H1 (cell line): Measurements from ENCODE around the gene TERF2IP. TPM values are rescaled to one million over a fixed set of nuclear protein-coding genes. Genes with fewer than 3 reads are reported as not detected.

ENCODE experiments used
- CTCF ChIA-PET: fragments of 300-600 bp; sonication (Branson Sonifier 250); formaldehyde crosslinking; loops from one replicate; lab custom pipeline; 2021; ENCODE audit not compliant: partially characterized antibody; lab: Charles Lee
- POLR2A ChIA-PET: fragments of 300-600 bp; sonication (Branson Sonifier 250); formaldehyde crosslinking; loops from one replicate; lab custom pipeline; 2021; ENCODE audit warnings: inconsistent platforms; ENCODE audit not compliant: partially characterized antibody; lab: Charles Lee
- DNase-seq, 2 experiments: peaks; one replicate each; pipeline versions ENCODE4 v3.0.0 to v3.0.0-alpha.2; 2010 to 2022; ENCODE audit warnings: low spot score in 2 of 2, low read depth in 1 of 2, mixed read lengths in 1 of 2
- FAIRE-seq: peaks from 2 replicates; lab custom pipeline; 2011; peaks lifted over from hg19 to GRCh38; lab: Jason Lieb, UNC
- H2AFZ ChIP-seq: 2 replicates; pipeline ENCODE4 v1.8.1; 2012; ENCODE audit warnings: low read length, inconsistent platforms
- H2AK5ac ChIP-seq: 2 replicates; pipeline ENCODE4 v1.6.1; 2013; ENCODE audit warnings: low read depth, low read length
- H2BK120ac ChIP-seq: replicated peaks from 2 replicates; pipeline ENCODE3; 2013; ENCODE audit warnings: low read depth, low read length, inconsistent platforms
- H2BK12ac ChIP-seq: 2 replicates; pipeline ENCODE4 v1.6.1; 2013; ENCODE audit warnings: low read depth, low read length
- H2BK15ac ChIP-seq: 2 replicates; pipeline ENCODE4 v1.6.1; 2013; ENCODE audit warnings: low read length
- H2BK20ac ChIP-seq: 2 replicates; pipeline ENCODE4 v1.6.1; 2013; ENCODE audit warnings: low read length
- H2BK5ac ChIP-seq: 2 replicates; pipeline ENCODE4 v1.6.1; 2013; ENCODE audit warnings: low read depth, low read length
- H3K14ac ChIP-seq: 2 replicates; pipeline ENCODE4 v1.6.1; 2013; ENCODE audit warnings: inconsistent platforms; ENCODE audit not compliant: insufficient read length
- H3K18ac ChIP-seq: 2 replicates; pipeline ENCODE4 v1.6.1; 2013; ENCODE audit warnings: low read length; ENCODE audit errors: extremely low read depth
- H3K23ac ChIP-seq: 2 replicates; pipeline ENCODE4 v1.6.1; 2013; ENCODE audit warnings: inconsistent platforms; ENCODE audit not compliant: insufficient read length
- H3K23me2 ChIP-seq: 2 replicates; pipeline ENCODE4 v1.6.1; 2013; ENCODE audit warnings: low read depth, low read length
- H3K27ac ChIP-seq: 2 replicates; pipeline ENCODE4 v1.6.1; 2011; ENCODE audit warnings: low read depth, low read length, inconsistent platforms
- H3K27me3 ChIP-seq, 4 experiments: replicated peaks in 1 of 4; 1 replicate in 1 of 4; 2 replicates in 3 of 4; pipeline versions ENCODE4 v1.6.1 to v1.8.1; 2011 to 2013; ENCODE audit warnings: low read length in 3 of 4, mild to moderate bottlenecking in 3 of 4, inconsistent platforms in 2 of 4, mixed read lengths in 2 of 4, moderate library complexity in 1 of 4; ENCODE audit not compliant: control insufficient read depth in 3 of 4, insufficient read depth in 3 of 4; ENCODE audit errors: extremely low read depth in 1 of 4
- H3K36me3 ChIP-seq, 4 experiments: 2 replicates each; pipeline versions ENCODE4 v1.6.1 to v1.8.1; 2011 to 2013; ENCODE audit warnings: mild to moderate bottlenecking in 4 of 4, low read length in 3 of 4, moderate library complexity in 2 of 4, control low read depth in 1 of 4, inconsistent platforms in 1 of 4; ENCODE audit not compliant: insufficient read depth in 4 of 4, control insufficient read depth in 2 of 4
- H3K4ac ChIP-seq: replicated peaks from 2 replicates; pipeline ENCODE3; 2013; ENCODE audit warnings: low read length, low read depth, mixed read lengths, inconsistent platforms; ENCODE audit not compliant: insufficient read length
- H3K4me1 ChIP-seq, 4 experiments: replicated peaks in 1 of 4; 1 replicate in 1 of 4; 2 replicates in 3 of 4; pipeline versions ENCODE4 v1.6.1 to v1.8.1; 2011 to 2013; ENCODE audit warnings: low read length in 3 of 4, inconsistent platforms in 2 of 4, mixed read lengths in 1 of 4; ENCODE audit not compliant: insufficient read depth in 4 of 4, control insufficient read depth in 3 of 4
- H3K4me2 ChIP-seq, 2 experiments: 2 replicates each; pipeline versions ENCODE4 v1.6.1 to v1.8.1; 2011 to 2013; ENCODE audit warnings: low read depth in 2 of 2, low read length in 2 of 2, control low read depth in 1 of 2, inconsistent platforms in 1 of 2, mild to moderate bottlenecking in 1 of 2; ENCODE audit not compliant: insufficient read depth in 1 of 2
- H3K4me3 ChIP-seq, 4 experiments: fragments of 200-600, 300-600 bp in 1 of 4; sonication (generic), shearing (Covaris generic), sonication (Bioruptor Twin) in 1 of 4; 2 replicates each; pipeline versions ENCODE4 v1.5.1 to v1.8.1; 2011 to 2016; ENCODE audit warnings: low read length in 4 of 4, low read depth in 3 of 4, control low read depth in 2 of 4, inconsistent platforms in 2 of 4, mild to moderate bottlenecking in 2 of 4, mixed read lengths in 1 of 4, moderate library complexity in 1 of 4; ENCODE audit not compliant: insufficient read depth in 2 of 4; ENCODE audit errors: extremely low read depth in 1 of 4
- H3K56ac ChIP-seq: replicated peaks from 2 replicates; pipeline ENCODE3; 2013; ENCODE audit warnings: low read depth, mild to moderate bottlenecking, mixed read lengths, low read length, inconsistent platforms; ENCODE audit not compliant: insufficient read length
- H3K79me1 ChIP-seq: 2 replicates; pipeline ENCODE4 v1.6.1; 2013; ENCODE audit warnings: low read depth, low read length, control low read depth
- H3K79me2 ChIP-seq, 2 experiments: 2 replicates each; pipeline versions ENCODE4 v1.6.1 to v1.8.1; 2012 to 2013; ENCODE audit warnings: low read length in 2 of 2, mild to moderate bottlenecking in 2 of 2, inconsistent platforms in 1 of 2; ENCODE audit not compliant: insufficient read depth in 2 of 2, control insufficient read depth in 1 of 2
- H3K9ac ChIP-seq, 4 experiments: replicated peaks in 1 of 4; 1 replicate in 1 of 4; 2 replicates in 3 of 4; pipeline versions ENCODE4 v1.6.1 to v1.8.1; 2011 to 2013; ENCODE audit warnings: low read depth in 3 of 4, low read length in 3 of 4, control low read depth in 2 of 4, mild to moderate bottlenecking in 2 of 4, moderate library complexity in 2 of 4, inconsistent platforms in 1 of 4; ENCODE audit errors: extremely low read depth in 1 of 4
- H3K9me3 ChIP-seq, 2 experiments: 2 replicates each; pipeline versions ENCODE4 v1.6.1 to v1.8.1; 2012 to 2013; ENCODE audit warnings: mild to moderate bottlenecking in 2 of 2, moderate library complexity in 2 of 2, control low read depth in 1 of 2, inconsistent platforms in 1 of 2, low read depth in 1 of 2, low read length in 1 of 2, mixed read lengths in 1 of 2; ENCODE audit not compliant: insufficient read depth in 2 of 2
- H4K20me1 ChIP-seq, 2 experiments: replicated peaks in 1 of 2; 2 replicates each; pipeline versions ENCODE3 to v1.8.1; 2011 to 2013; ENCODE audit warnings: inconsistent platforms in 2 of 2, low read length in 2 of 2, mild to moderate bottlenecking in 1 of 2; ENCODE audit not compliant: insufficient read depth in 2 of 2, control insufficient read depth in 1 of 2
- H4K5ac ChIP-seq: 2 replicates; pipeline ENCODE4 v1.6.1; 2013; ENCODE audit warnings: low read length, low read depth, mixed read lengths, inconsistent platforms; ENCODE audit not compliant: insufficient read length
- H4K8ac ChIP-seq: 2 replicates; pipeline ENCODE4 v1.8.0; 2013; ENCODE audit warnings: mild to moderate bottlenecking, moderate library complexity, low read length, inconsistent platforms; ENCODE audit not compliant: insufficient read depth; ENCODE audit errors: extremely low read depth
- H4K91ac ChIP-seq: replicated peaks from 2 replicates; pipeline ENCODE3; 2013; ENCODE audit warnings: low read length, mixed read lengths, inconsistent platforms; ENCODE audit not compliant: insufficient read length
- CBX8 ChIP-seq: fragments of 300-800, 300-1000 bp; sonication (generic); IDR thresholded peaks from 2 replicates; pipeline ENCODE4 v1.7.1; 2016; ENCODE audit warnings: low read depth, low read length, borderline replicate concordance
- HDAC2 ChIP-seq, 2 experiments: fragments of 300-600 bp in 1 of 2; sonication (generic) in 1 of 2; IDR thresholded peaks; 2 replicates each; pipeline ENCODE4 v1.6.1; 2011 to 2012; ENCODE audit warnings: low read depth in 2 of 2, low read length in 2 of 2, mild to moderate bottlenecking in 2 of 2, moderate library complexity in 2 of 2, borderline replicate concordance in 1 of 2, inconsistent platforms in 1 of 2
- HDAC6 ChIP-seq: IDR thresholded peaks from one replicate; pipeline ENCODE4 v1.7.1; 2012; ENCODE audit warnings: low read depth, mild to moderate bottlenecking, inconsistent platforms, low read length, moderate library complexity
- MAFK ChIP-seq: IDR thresholded peaks from 2 replicates; pipeline ENCODE4 v1.6.1; 2012; ENCODE audit warnings: low read depth, mild to moderate bottlenecking, improper control_type of control experiment, low read length
- PHF8 ChIP-seq: fragments of 200-600 bp; sonication (generic); conservative IDR thresholded peaks from 2 replicates; pipeline ENCODE4 v1.7.1; 2012; ENCODE audit warnings: low read depth, mild to moderate bottlenecking, inconsistent platforms, low read length, moderate library complexity
- POLR2A ChIP-seq, 2 experiments: IDR thresholded peaks; 1 replicate in 1 of 2; 2 replicates in 1 of 2; pipeline ENCODE4 v1.6.1; 2011; ENCODE audit warnings: low read depth in 2 of 2, low read length in 2 of 2, mild to moderate bottlenecking in 2 of 2; ENCODE audit errors: control extremely low read depth in 1 of 2
- SUZ12 ChIP-seq: fragments of 200-600 bp; sonication (generic); IDR thresholded peaks from 2 replicates; pipeline ENCODE4 v1.6.1; 2012; ENCODE audit warnings: mild to moderate bottlenecking, inconsistent platforms, low read length, moderate library complexity, mixed read lengths
- USF2 ChIP-seq: IDR thresholded peaks from 2 replicates; pipeline ENCODE4 v1.6.1; 2011; ENCODE audit warnings: low read length, improper control_type of control experiment
- YY1 ChIP-seq: IDR thresholded peaks from 2 replicates; pipeline ENCODE4 v1.6.1; 2011; ENCODE audit warnings: low read depth, mild to moderate bottlenecking, low read length
- ZNF274 ChIP-seq: IDR thresholded peaks from 2 replicates; pipeline ENCODE4 v1.7.0; 2012; ENCODE audit warnings: low read length, borderline replicate concordance; ENCODE audit errors: extremely low read depth
- WGBS, 2 experiments: shearing (Covaris generic) in 1 of 2; methylation state at CpG; one replicate each; pipeline versions ENCODE4 v1.1.6 to v1.1.7; 2013 to 2015; ENCODE audit warnings: low lambda C conversion rate in 2 of 2, mixed read lengths in 2 of 2, inconsistent platforms in 1 of 2, low coverage in 1 of 2, missing lambda C conversion rate in 1 of 2; ENCODE audit not compliant: insufficient replicate concordance in 2 of 2, insufficient coverage in 1 of 2, insufficient read length in 1 of 2; ENCODE audit errors: extremely low coverage in 1 of 2, missing lambda C conversion rate in 1 of 2; 5-methylcytosine and 5-hydroxymethylcytosine counted together
- polyA plus RNA-seq, 7 experiments: library from polyadenylated mRNA; depleted of rRNA in 3 of 7; stranded (reverse) in 5 of 7; unstranded in 2 of 7; fragments of >200 nt in 5 of 7; fragments of 200-250 nt in 2 of 7; gene quantifications; 1 replicate in 5 of 7; 2 replicates in 1 of 7; 4 replicates in 1 of 7; pipeline versions ENCODE4 v1.2.1 to v1.2.3, GENCODE V29; 2011 to 2013; ENCODE audit warnings: missing spikeins in 2 of 7, mixed read lengths in 2 of 7
- total RNA-seq: library from RNA; stranded (reverse); fragmentation: NEBNext Ultra II Directional; extraction: Animal tissue kit (Norgen Biotek cat#: 25700); gene quantifications from 2 replicates; pipeline ENCODE4 v1.2.1, GENCODE V29; 2021

The TERF2IP gene
- total and polyA plus RNA-seq, 2 of the 8 experiments (the other 6 are each of a cell fraction or from before 2014, with no cell fraction given) = 5.5 to 15.1 TPM

- Histone ChIP-seq H3K27ac (no peak overlapping the region), H3K4me3 (no peak overlapping the region), H3K56ac (no peak overlapping the region)
- no peak for DNase-seq
- POLR2A ChIA-PET = interaction anchor here (0.6 to 3.7 kb wide), 7 partner anchors 9 to 1356 kb away, joined by 3 to 21 read pairs (median 8); partner anchors contain the start of genes ADAT1, KARS1 and TERF2IP
- TF ChIP-seq HDAC2 (IDR thresholded peaks at IDR 0.05; ENCODE audit: borderline replicate concordance in 1 of 2, low read depth in 2 of 2, low read length in 2 of 2) = no peak
- no peak for TF ChIP-seq PHF8
- no peak for TF ChIP-seq YY1
- no peak for TF ChIP-seq HDAC6
- TF ChIP-seq POLR2A (IDR thresholded peaks at IDR 0.05; ENCODE audit: control extremely low read depth in 1 of 2, low read depth in 2 of 2, low read length in 2 of 2) = no peak
- TF ChIP-seq MAFK = no peak
- no peak for TF ChIP-seq USF2
- TF ChIP-seq ZNF274 = no peak
- no peak for TF ChIP-seq SUZ12
- no peak for TF ChIP-seq CBX8
- TF ChIP-seq, all 59 proteins: peak for 0
- no peak overlapping the region for H3K4me2 ChIP-seq
- H2BK20ac ChIP-seq = no peak overlapping the region
- no peak overlapping the region for H3K14ac ChIP-seq
- peaks cover 41 to 94% (median 81%) of the 10 kb centered on the region in 4 experiments for H3K36me3 ChIP-seq
- no peak overlapping the region for H3K23ac ChIP-seq
- no peak overlapping the region for H4K8ac ChIP-seq
- H3K9ac ChIP-seq = no peak overlapping the region
- H3K79me1 ChIP-seq = no peaks in the 10 kb centered on the region
- no peak overlapping the region for H2BK120ac ChIP-seq
- H4K5ac ChIP-seq = no peak overlapping the region
- no peak overlapping the region for H4K91ac ChIP-seq
- WGBS, 2 experiments = 96% methylated on average over 8 of the region's 8 CpGs; no CpG with 5 or more reads in 1 of the 2 experiments
- CTCF ChIA-PET = interaction anchor here (1.4 kb wide), 1 partner anchor 11 kb away, joined by 3 read pairs; no protein-coding TSS in a partner anchor
- H2BK15ac ChIP-seq = no peak overlapping the region
- H3K27me3 ChIP-seq = peaks cover 0 to 1% (median 0%) of the 10 kb centered on the region in 4 experiments; a peak in 1 of 7 replicates
- no peaks in the 10 kb centered on the region for H3K23me2 ChIP-seq
- H3K4me1 ChIP-seq = no peaks in the 10 kb centered on the region
- no peak overlapping the region for H2BK5ac ChIP-seq
- H2BK12ac ChIP-seq = no peak overlapping the region
- H2AFZ ChIP-seq = no peak overlapping the region
- H3K9me3 ChIP-seq = no peaks in the 10 kb centered on the region
- no peak overlapping the region for H2AK5ac ChIP-seq
- no peak overlapping the region for H3K18ac ChIP-seq
- H4K20me1 ChIP-seq = peaks cover 0 to 8% of the 10 kb centered on the region in 2 experiments
- H3K79me2 ChIP-seq = no peaks in the 10 kb centered on the region
- FAIRE-seq = no peak
- H3K4ac ChIP-seq = no peak overlapping the region
These were observed 14.7 kb upstream of the TERF2IP start for GRCh38 chr16:75632857-75633256.
